ENCODE results near the gene NEK7.

Gene NEK7

DNA sequence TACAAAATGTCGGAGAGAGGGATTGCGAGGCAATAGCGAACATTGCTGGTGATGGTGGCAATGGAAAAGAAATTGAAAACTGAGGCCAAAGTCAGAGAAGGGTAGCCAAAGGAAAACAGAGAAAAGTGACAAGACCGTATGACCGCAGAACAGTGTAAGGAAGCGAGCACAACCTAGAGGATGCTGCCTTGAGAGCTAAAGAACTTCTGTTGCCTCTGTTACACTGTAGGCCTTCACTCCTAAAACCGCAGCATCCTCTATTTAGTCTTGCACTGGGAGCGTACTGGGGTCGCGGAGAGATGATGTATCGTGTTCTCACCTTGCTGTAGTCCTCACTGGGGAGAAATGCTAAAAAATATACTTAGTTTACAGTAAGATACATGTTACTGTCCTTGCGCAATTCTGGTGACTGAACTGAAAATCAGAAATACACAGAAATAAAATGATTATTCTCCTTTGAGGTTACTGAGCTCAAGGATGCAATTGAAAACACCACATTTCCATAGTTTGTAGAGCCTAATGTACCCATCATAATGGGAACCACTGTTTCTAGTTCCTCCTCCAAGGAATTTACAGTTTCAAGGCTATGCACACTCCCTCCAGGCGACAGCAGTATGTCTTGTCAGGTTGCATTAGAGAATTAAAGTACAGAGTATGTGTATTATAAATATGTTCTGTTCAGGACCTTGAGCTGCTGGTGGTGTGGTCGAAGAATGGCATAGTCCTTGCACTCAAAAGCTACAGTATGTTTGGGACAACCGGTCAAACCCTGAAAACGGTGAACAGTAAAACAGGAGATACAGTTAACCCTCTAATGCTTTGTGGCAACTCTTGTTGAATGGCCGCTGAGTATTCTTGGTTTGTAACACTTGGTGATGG is 1.3 kb downstream of the NEK7 start:
- H3K4me3 Mint-ChIP-seq = peak overlapping the region; percentile 97
- H3K36me3 Mint-ChIP-seq (ENCODE audit: low read depth) = peaks cover 6% of the 10 kb centered on the region
- peaks cover 48% of the 10 kb centered on the region for H3K4me1 Mint-ChIP-seq (ENCODE audit: low read depth)
- peak overlapping the region; percentile 95 for H3K27ac Mint-ChIP-seq
- no peaks in the 10 kb centered on the region for H3K9me3 Mint-ChIP-seq
- no peaks in the 10 kb centered on the region for H3K27me3 Mint-ChIP-seq

DNA sequence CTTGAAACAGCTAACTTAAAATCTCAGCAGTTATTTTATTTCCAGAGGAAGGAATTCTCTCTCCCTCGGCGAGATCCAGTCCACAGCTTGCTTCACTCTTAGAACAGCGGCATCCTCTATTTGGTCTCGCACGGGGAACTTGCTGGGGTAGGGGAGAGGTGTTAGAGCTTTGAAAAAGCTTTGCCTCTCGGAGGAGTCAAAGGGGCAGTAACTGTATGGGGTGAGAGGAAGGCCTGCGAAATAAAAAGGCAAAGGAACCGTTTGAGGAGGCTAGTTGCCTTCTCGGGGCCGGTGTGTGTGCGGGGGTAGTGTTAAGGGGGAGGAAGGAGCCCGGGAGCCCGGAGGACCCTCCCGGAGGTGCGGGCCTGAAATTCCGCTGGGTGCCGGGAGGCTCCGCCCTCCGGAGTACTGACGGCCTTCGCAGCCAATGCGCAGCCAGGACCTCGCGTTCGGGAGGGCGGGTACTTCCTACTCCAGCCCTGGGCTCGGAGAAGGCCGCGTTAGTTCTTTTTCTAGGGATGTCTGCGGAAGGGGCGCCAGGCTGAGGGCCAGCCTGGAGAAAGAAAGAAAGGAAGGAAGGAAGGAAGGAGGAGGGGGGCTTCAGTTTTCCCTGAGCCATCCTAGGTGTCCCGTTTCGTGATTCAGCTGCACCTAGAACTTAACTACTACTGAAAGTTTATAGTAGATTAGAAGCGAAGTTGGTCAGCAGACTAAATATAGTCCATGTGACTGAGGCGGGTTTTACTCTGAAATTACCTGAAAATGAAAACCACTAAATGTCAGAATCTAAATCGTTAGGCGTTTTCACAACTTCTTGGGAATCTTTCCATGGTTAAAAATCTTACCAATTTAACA is 2.2 kb downstream of the NEK7 start:
- Mint-ChIP-seq H3K27ac (peak overlapping the region; percentile 95), H3K4me1 (ENCODE audit: low read depth) (peaks cover 54% of the 10 kb centered on the region), H3K4me3 (peak overlapping the region; percentile 97), H3K9me3 (no peaks in the 10 kb centered on the region), H3K27me3 (no peaks in the 10 kb centered on the region), H3K36me3 (ENCODE audit: low read depth) (peaks cover 6% of the 10 kb centered on the region)

GRCh38 chr1:198160222-198160621 is 3.4 kb downstream of the NEK7 start:
- Mint-ChIP-seq H3K4me3 (peak overlapping the region; percentile 97), H3K36me3 (ENCODE audit: low read depth) (peaks cover 11% of the 10 kb centered on the region), H3K9me3 (no peaks in the 10 kb centered on the region), H3K27ac (peak overlapping the region; percentile 96), H3K27me3 (no peaks in the 10 kb centered on the region), H3K4me1 (ENCODE audit: low read depth) (peaks cover 67% of the 10 kb centered on the region)

DNA sequence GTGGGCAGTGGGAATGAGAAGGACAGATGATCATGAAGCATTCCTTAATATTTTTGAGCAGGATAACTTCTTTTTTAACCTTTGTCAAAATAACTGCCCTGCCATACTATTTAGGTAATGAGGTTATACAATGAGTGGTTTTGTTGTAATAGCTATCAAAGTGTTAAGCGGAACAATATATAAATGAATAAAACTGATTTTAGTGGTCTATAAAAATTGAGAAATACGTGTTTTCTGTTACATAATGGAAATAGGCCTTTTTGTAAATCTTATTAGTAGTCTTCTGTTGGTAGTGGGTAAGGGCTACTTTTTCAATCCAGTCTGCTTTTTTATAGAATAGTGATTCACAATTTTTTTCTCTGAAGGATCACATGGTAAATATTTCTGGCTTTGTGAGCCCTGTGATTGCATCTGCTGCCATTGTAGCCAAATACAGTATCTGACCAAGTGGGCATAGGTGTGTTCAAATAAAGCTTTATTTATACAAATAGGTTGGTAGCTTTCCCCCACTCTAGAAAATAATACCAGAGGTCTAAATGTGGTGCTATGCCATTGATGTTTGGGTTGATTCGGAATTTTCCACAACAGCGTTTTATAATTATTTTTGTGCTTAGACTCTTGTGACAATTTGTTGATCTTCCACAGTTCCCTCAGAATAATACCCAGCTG is 4.3 kb downstream of the NEK7 start:
- Mint-ChIP-seq H3K27me3 (no peaks in the 10 kb centered on the region), H3K36me3 (ENCODE audit: low read depth) (peaks cover 12% of the 10 kb centered on the region), H3K27ac (peak overlapping the region; percentile 96), H3K4me1 (ENCODE audit: low read depth) (peaks cover 71% of the 10 kb centered on the region), H3K9me3 (no peaks in the 10 kb centered on the region), H3K4me3 (peak overlapping the region; percentile 54)

DNA sequence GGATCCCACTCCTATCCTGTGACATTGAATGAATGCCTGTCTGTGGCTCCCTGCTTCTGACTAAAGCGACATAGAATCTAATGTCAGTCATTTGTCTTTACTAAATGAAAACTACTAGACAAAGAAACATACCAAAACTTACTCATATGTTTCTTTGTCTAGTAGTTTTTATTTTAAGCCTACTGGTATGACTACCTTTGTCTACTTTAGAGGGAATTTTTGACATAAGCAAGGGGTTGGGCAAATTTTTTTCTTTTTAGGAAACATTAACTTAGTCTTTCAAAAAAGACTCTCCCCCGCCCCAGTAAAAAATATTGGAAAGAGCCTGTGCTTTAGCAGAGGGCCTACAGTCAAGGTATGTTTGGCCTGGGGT is 4.9 kb downstream of the NEK7 start:
- Mint-ChIP-seq H3K4me3 (peak overlapping the region; percentile 72), H3K27ac (peak overlapping the region; percentile 96), H3K9me3 (no peaks in the 10 kb centered on the region), H3K36me3 (ENCODE audit: low read depth) (peaks cover 12% of the 10 kb centered on the region), H3K4me1 (ENCODE audit: low read depth) (peaks cover 75% of the 10 kb centered on the region), H3K27me3 (no peaks in the 10 kb centered on the region)

GRCh38 chr1:198162091-198162767 is 5.4 kb downstream of the NEK7 start:
- H3K27me3 Mint-ChIP-seq = no peaks in the 10 kb centered on the region
- peak overlapping the region; percentile 96 for H3K27ac Mint-ChIP-seq
- peak overlapping the region; percentile 72 for H3K4me3 Mint-ChIP-seq
- H3K36me3 Mint-ChIP-seq (ENCODE audit: low read depth) = peaks cover 12% of the 10 kb centered on the region
- peaks cover 80% of the 10 kb centered on the region for H3K4me1 Mint-ChIP-seq (ENCODE audit: low read depth)
- H3K9me3 Mint-ChIP-seq = no peaks in the 10 kb centered on the region

- H3K36me3 Mint-ChIP-seq (ENCODE audit: low read depth) = peaks cover 12% of the 10 kb centered on the region
- peak overlapping the region; percentile 98 for H3K27ac Mint-ChIP-seq
Observed at GRCh38 chr1:198165927-198166647, 9.3 kb downstream of the NEK7 start.

GRCh38 chr1:198166900-198167299 is 10.1 kb downstream of the NEK7 start:
- peaks cover 97% of the 10 kb centered on the region for H3K4me1 Mint-ChIP-seq (ENCODE audit: low read depth)
- peaks cover 16% of the 10 kb centered on the region for H3K36me3 Mint-ChIP-seq (ENCODE audit: low read depth)
- no peaks in the 10 kb centered on the region for H3K9me3 Mint-ChIP-seq
- peak overlapping the region; percentile 98 for H3K27ac Mint-ChIP-seq
- no peaks in the 10 kb centered on the region for H3K27me3 Mint-ChIP-seq
- H3K4me3 Mint-ChIP-seq = peak overlapping the region; percentile 79

More at GRCh38 chr1:198165927-198166647, 9.3 kb downstream of the NEK7 start:
- H3K4me3 Mint-ChIP-seq = peak overlapping the region; percentile 79
- H3K27me3 Mint-ChIP-seq = no peaks in the 10 kb centered on the region
- no peaks in the 10 kb centered on the region for H3K9me3 Mint-ChIP-seq
- peaks cover 97% of the 10 kb centered on the region for H3K4me1 Mint-ChIP-seq (ENCODE audit: low read depth)

DNA sequence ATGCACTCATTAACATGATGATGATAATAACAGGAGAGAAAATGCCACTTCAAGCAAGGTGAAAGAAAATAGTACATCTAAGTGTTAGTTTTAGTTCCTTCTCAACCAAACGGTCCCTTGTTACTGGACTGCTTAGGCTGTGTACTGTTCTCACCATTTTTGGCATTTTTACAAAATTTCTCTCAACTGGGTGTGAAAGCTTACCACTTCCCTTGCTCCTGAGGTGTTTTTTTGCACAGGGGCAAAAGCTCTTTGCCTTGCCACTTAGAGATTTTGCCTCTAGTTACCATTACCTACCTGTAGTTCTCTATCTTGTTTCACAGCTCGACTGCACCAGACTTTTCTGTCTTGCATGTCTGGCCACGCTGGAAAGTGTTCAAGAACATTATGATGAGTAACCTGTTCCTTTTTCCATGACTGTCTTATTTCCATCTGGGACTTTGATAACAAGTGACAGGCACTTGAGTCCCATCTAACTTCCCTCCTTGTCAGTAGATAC is 10.7 kb downstream of the NEK7 start:
- Mint-ChIP-seq H3K4me3 (peak overlapping the region; percentile 79), H3K27me3 (no peaks in the 10 kb centered on the region)

DNA sequence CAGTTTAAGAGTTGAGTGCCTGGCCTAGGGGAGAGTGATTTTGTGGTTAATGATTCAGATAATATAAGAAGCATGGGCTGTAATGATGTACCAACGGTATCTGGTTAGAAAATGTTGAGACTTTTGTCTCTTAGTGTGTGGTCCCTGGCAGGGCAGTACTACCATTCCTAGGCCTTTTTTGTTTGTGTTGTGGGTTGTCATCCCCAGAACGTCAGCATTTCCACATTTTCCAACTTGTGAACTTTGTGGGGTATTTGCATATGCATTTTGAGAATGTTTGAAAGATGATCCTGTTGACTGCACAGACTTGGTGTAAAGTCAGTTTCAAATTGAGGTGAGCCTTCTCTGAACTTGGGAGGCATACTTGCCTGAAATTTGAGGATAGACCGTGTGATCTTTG is 11.4 kb downstream of the NEK7 start:
- Mint-ChIP-seq H3K36me3 (ENCODE audit: low read depth) (peaks cover 10% of the 10 kb centered on the region), H3K4me1 (ENCODE audit: low read depth) (peaks cover 98% of the 10 kb centered on the region), H3K4me3 (peak overlapping the region; percentile 79), H3K27ac (peak overlapping the region; percentile 98), H3K27me3 (no peaks in the 10 kb centered on the region), H3K9me3 (no peaks in the 10 kb centered on the region)

More for the DNA sequence above, 10.7 kb downstream of the NEK7 start:
- Mint-ChIP-seq H3K36me3 (ENCODE audit: low read depth) (peaks cover 12% of the 10 kb centered on the region), H3K27ac (peak overlapping the region; percentile 98), H3K9me3 (no peaks in the 10 kb centered on the region), H3K4me1 (ENCODE audit: low read depth) (peaks cover 97% of the 10 kb centered on the region)

DNA sequence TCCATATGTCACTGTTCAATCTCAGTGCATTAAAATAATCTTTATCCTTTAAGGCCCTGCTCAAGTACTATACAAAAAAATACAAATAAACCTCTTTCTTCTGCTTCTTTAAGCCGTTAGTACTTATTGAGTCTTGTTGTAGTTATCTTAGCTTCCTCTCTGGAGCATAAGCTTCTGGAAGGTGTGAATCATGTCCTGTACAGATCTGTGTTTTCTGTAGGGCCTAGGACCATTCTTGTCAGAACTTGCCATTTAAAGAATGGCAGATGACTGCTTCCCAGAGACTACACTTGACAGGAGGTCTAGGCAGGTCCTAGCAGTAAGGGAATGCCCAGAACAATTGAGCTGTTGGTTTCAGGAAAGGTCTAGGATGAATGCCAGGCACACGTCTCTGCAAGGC is 12.9 kb downstream of the NEK7 start:
- H3K4me1 Mint-ChIP-seq (ENCODE audit: low read depth) = peaks cover 99% of the 10 kb centered on the region
- H3K4me3 Mint-ChIP-seq = peak overlapping the region; percentile 40
- H3K9me3 Mint-ChIP-seq = no peaks in the 10 kb centered on the region
- peaks cover 10% of the 10 kb centered on the region for H3K36me3 Mint-ChIP-seq (ENCODE audit: low read depth)
- H3K27ac Mint-ChIP-seq = peak overlapping the region; percentile 98
- H3K27me3 Mint-ChIP-seq = no peaks in the 10 kb centered on the region

DNA sequence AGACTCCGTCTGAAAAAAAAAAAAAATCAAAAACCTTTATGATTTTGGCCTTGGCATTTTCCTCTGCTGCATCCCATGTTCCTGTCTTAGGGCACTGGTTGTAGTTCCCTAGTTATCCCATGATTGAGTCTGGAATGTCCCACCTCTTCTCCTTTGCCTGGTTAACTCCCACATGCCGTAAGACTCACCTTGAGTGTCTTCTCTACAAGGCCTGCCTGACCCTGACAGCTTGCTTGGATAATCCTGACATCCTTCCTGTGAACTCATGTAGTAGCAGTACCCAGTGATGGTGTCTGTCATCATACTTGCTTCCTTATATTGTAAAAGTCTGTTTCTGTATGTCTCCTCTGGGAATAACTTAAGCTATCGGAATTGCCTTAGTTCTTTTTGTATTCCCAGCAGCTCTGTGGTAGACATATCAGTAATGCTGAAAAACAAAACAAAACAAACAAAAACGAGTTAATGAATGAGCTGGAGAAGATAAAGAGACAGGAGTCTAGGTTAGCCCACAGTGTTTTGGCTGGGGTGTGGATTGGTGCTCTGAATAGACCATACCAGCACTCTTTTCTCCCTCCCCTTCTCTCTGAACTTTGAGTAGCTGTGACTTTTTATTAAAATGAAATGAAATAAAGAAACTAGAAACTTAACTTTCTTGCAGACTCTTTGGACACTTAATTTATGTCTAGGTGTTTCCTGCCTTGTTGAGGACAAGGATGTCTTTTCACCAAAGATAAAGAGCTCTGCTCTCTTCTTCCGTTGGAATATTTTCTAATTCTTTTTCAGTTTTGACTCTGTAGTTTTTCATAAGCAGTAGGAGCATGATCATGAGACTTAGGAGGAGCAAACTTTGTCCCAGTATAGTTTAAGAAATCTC is 15.1 kb downstream of the NEK7 start:
- peak overlapping the region; percentile 88 for H3K27ac Mint-ChIP-seq
- H3K4me3 Mint-ChIP-seq = peak overlapping the region; percentile 38
- no peaks in the 10 kb centered on the region for H3K27me3 Mint-ChIP-seq

GRCh38 chr1:198173832-198174231 is 17.0 kb downstream of the NEK7 start:
- peak overlapping the region; percentile 90 for H3K27ac Mint-ChIP-seq
- peaks cover 5% of the 10 kb centered on the region for H3K36me3 Mint-ChIP-seq (ENCODE audit: low read depth)
- H3K4me3 Mint-ChIP-seq = peak overlapping the region; percentile 67
- no peaks in the 10 kb centered on the region for H3K9me3 Mint-ChIP-seq
- no peaks in the 10 kb centered on the region for H3K27me3 Mint-ChIP-seq
- H3K4me1 Mint-ChIP-seq (ENCODE audit: low read depth) = peaks cover 98% of the 10 kb centered on the region

More for the DNA sequence above, 15.1 kb downstream of the NEK7 start:
- peaks cover 98% of the 10 kb centered on the region for H3K4me1 Mint-ChIP-seq (ENCODE audit: low read depth)
- no peaks in the 10 kb centered on the region for H3K9me3 Mint-ChIP-seq
- peaks cover 5% of the 10 kb centered on the region for H3K36me3 Mint-ChIP-seq (ENCODE audit: low read depth)
